Keratinocyte (primary cell): ENCODE measurements around the gene CPVL. TPM values are rescaled to one million over a fixed set of nuclear protein-coding genes. Genes with fewer than 3 reads are reported as not detected.

Source experiments
- DNase-seq: peaks from one replicate; pipeline ENCODE4 v3.0.0-alpha.2; 2011; ENCODE audit warnings: low read depth, missing footprints, low spot score
- FAIRE-seq: peaks from 2 replicates; lab custom pipeline; 2011; peaks lifted over from hg19 to GRCh38; lab: Jason Lieb, UNC
- H2AFZ ChIP-seq: 2 replicates; pipeline ENCODE4 v1.6.0; 2012; ENCODE audit warnings: low read length, control low read depth, inconsistent platforms; ENCODE audit not compliant: control insufficient read depth
- H3K27ac ChIP-seq: 2 replicates; pipeline ENCODE4 v1.5.1; 2011; ENCODE audit warnings: low read length; ENCODE audit not compliant: control insufficient read depth, insufficient read depth
- H3K27me3 ChIP-seq: 3 replicates; pipeline ENCODE4 v1.6.0; 2011; ENCODE audit warnings: low read length; ENCODE audit not compliant: control insufficient read depth, insufficient read depth; ENCODE audit errors: extremely low read depth
- H3K36me3 ChIP-seq, 2 experiments: 2 replicates in 1 of 2; 3 replicates in 1 of 2; pipeline ENCODE4 v1.5.1; 2011; ENCODE audit warnings: low read length in 2 of 2, mild to moderate bottlenecking in 1 of 2; ENCODE audit not compliant: control insufficient read depth in 2 of 2, insufficient read depth in 2 of 2; ENCODE audit errors: extremely low read depth in 1 of 2
- H3K4me1 ChIP-seq: 3 replicates; pipeline ENCODE4 v1.5.1; 2011; ENCODE audit warnings: low read length; ENCODE audit not compliant: control insufficient read depth, insufficient read depth; ENCODE audit errors: extremely low read depth
- H3K4me2 ChIP-seq: 3 replicates; pipeline ENCODE4 v1.6.0; 2011; ENCODE audit warnings: low read depth, low read length; ENCODE audit not compliant: control insufficient read depth, insufficient read depth; ENCODE audit errors: extremely low read depth
- H3K4me3 ChIP-seq, 3 experiments: fragments of 200-600 bp in 1 of 3; sonication (generic) in 1 of 3; 2 replicates in 2 of 3; 3 replicates in 1 of 3; pipeline ENCODE4 v1.5.1; 2011 to 2016; ENCODE audit warnings: low read length in 3 of 3, mild to moderate bottlenecking in 3 of 3, control low read depth in 2 of 3, inconsistent platforms in 1 of 3, low read depth in 1 of 3, mixed read lengths in 1 of 3, mixed run types in 1 of 3, moderate library complexity in 1 of 3; ENCODE audit not compliant: control insufficient read depth in 2 of 3, insufficient read depth in 2 of 3; ENCODE audit errors: extremely low read depth in 1 of 3
- H3K79me2 ChIP-seq: 2 replicates; pipeline ENCODE4 v1.6.0; 2012; ENCODE audit warnings: low read length; ENCODE audit not compliant: control insufficient read depth, insufficient read depth
- H3K9ac ChIP-seq: 3 replicates; pipeline ENCODE4 v1.6.0; 2011; ENCODE audit warnings: low read length; ENCODE audit not compliant: control insufficient read depth, insufficient read depth; ENCODE audit errors: extremely low read depth
- H3K9me1 ChIP-seq: 3 replicates; pipeline ENCODE4 v1.6.0; 2011; ENCODE audit warnings: low read length; ENCODE audit not compliant: control insufficient read depth, insufficient read depth; ENCODE audit errors: extremely low read depth
- H3K9me3 ChIP-seq: 2 replicates; pipeline ENCODE4 v1.5.1; 2012; ENCODE audit warnings: low read depth, low read length; ENCODE audit not compliant: control insufficient read depth
- H4K20me1 ChIP-seq: 3 replicates; pipeline ENCODE4 v1.6.0; 2011; ENCODE audit warnings: low read length; ENCODE audit not compliant: control insufficient read depth, insufficient read depth; ENCODE audit errors: extremely low read depth
- CTCF ChIP-seq, 3 experiments: IDR thresholded peaks in 1 of 3; conservative IDR thresholded peaks in 1 of 3; optimal IDR thresholded peaks in 1 of 3; 2 replicates in 2 of 3; 3 replicates in 1 of 3; pipeline versions ENCODE3 to v1.5.1; 2011; ENCODE audit warnings: low read length in 3 of 3, mild to moderate bottlenecking in 3 of 3, moderate library complexity in 2 of 3, control low read depth in 1 of 3, inconsistent platforms in 1 of 3; ENCODE audit not compliant: insufficient read depth in 2 of 3; ENCODE audit errors: extremely low read depth in 1 of 3
- EZH2 ChIP-seq: IDR thresholded peaks from one replicate; pipeline ENCODE4 v1.6.1; 2012; ENCODE audit warnings: inconsistent platforms, mild to moderate bottlenecking, low read length, moderate library complexity
- dilution Hi-C: fragments of 300-500 bp; cut with MboI; formaldehyde crosslinking; loops from one replicate; pipeline ENCODE4 v1.7.0; 2020; ENCODE audit warnings: low sequenced_read_pairs; ENCODE audit not compliant: extremely low pct_ligation_motif_present
- polyA plus RNA-seq, 5 experiments: library from polyadenylated mRNA; depleted of rRNA in 3 of 5; stranded (reverse) in 3 of 5; stranded (forward) in 1 of 5; unstranded in 1 of 5; fragments of >200 nt; gene quantifications; 1 replicate in 1 of 5; 2 replicates in 3 of 5; 3 replicates in 1 of 5; pipeline versions ENCODE4 v1.2.1 to v1.2.3, GENCODE V29; 2011 to 2012; ENCODE audit warnings: missing spikeins in 2 of 5, low read depth in 1 of 5, low replicate concordance in 1 of 5

Gene CPVL
- polyA plus RNA-seq, 1 donor (not counting 4 experiments of a cell fraction or from before 2014, with no cell fraction given): 9.8 TPM

- no peaks in the 10 kb centered on the region for H4K20me1 ChIP-seq
- dilution Hi-C loops: no loop called here
- H3K27ac ChIP-seq: no peak overlapping the region
- no peak for DNase-seq
- TF ChIP-seq CTCF (optimal IDR thresholded peaks at IDR 0.05 in 1 of 3, IDR thresholded peaks at IDR 0.05 in 1 of 3, conservative IDR thresholded peaks at IDR 0.05 in 1 of 3; ENCODE audit: extremely low read depth in 1 of 3, insufficient read depth in 2 of 3, low read length in 3 of 3): no peak
- TF ChIP-seq EZH2: no peak
- H3K4me1 ChIP-seq: peaks cover 8% of the 10 kb centered on the region
- H3K9ac ChIP-seq: no peak overlapping the region
- H3K79me2 ChIP-seq: no peaks in the 10 kb centered on the region
- H2AFZ ChIP-seq: no peak overlapping the region
- H3K4me2 ChIP-seq: no peak overlapping the region
- no peak overlapping the region for H3K4me3 ChIP-seq
- no peaks in the 10 kb centered on the region for H3K9me3 ChIP-seq
- H3K27me3 ChIP-seq: no peaks in the 10 kb centered on the region
- FAIRE-seq: no peak
- no peaks in the 10 kb centered on the region for H3K36me3 ChIP-seq
- H3K9me1 ChIP-seq: no peaks in the 10 kb centered on the region
Observed at GRCh38 chr7:28979776-28980175, 166.6 kb downstream of the CPVL start.

- H3K4me2 ChIP-seq: no peak overlapping the region
- no peak for TF ChIP-seq EZH2
- no peak for TF ChIP-seq CTCF (optimal IDR thresholded peaks at IDR 0.05 in 1 of 3, IDR thresholded peaks at IDR 0.05 in 1 of 3, conservative IDR thresholded peaks at IDR 0.05 in 1 of 3; ENCODE audit: extremely low read depth in 1 of 3, insufficient read depth in 2 of 3, low read length in 3 of 3)
- H3K36me3 ChIP-seq: no peaks in the 10 kb centered on the region
- H3K9ac ChIP-seq: no peak overlapping the region
- H3K4me3 ChIP-seq: no peak overlapping the region
- dilution Hi-C loops: no loop called here
- peaks cover 7% of the 10 kb centered on the region for H3K9me3 ChIP-seq
- no peaks in the 10 kb centered on the region for H3K79me2 ChIP-seq
- DNase-seq (no peak), FAIRE-seq (no peak)
- no peak overlapping the region for H2AFZ ChIP-seq
- no peaks in the 10 kb centered on the region for H3K27me3 ChIP-seq
- H4K20me1 ChIP-seq: no peaks in the 10 kb centered on the region
- H3K27ac ChIP-seq: no peak overlapping the region
- H3K9me1 ChIP-seq: no peaks in the 10 kb centered on the region
- no peaks in the 10 kb centered on the region for H3K4me1 ChIP-seq
Observed at GRCh38 chr7:28977881-28978280, 168.5 kb downstream of the CPVL start.
